Hepatocyte (in vitro differentiated cells): ENCODE measurements around the gene LRMDA. TPM values are rescaled to one million over a fixed set of nuclear protein-coding genes. Genes with fewer than 3 reads are reported as not detected.

ENCODE experiments used
- DNase-seq: peaks from one replicate; pipeline ENCODE4 v3.0.0-alpha.2; 2016; ENCODE audit warnings: low spot score
- H2AFZ ChIP-seq: fragments of 200-600 bp; sonication (generic); 2 replicates; pipeline ENCODE4 v1.6.0; 2016; ENCODE audit warnings: antibody characterized with exemption, mild to moderate bottlenecking
- H3K27ac ChIP-seq: fragments of 200-600 bp; sonication (generic); 2 replicates; pipeline ENCODE4 v1.5.1; 2016; ENCODE audit warnings: mild to moderate bottlenecking
- H3K27me3 ChIP-seq: fragments of 200-600 bp; sonication (generic); 2 replicates; pipeline ENCODE4 v1.6.1; 2016
- H3K36me3 ChIP-seq: fragments of 200-600 bp; sonication (generic); replicated peaks from 2 replicates; pipeline ENCODE4 v1.5.1; 2016; ENCODE audit warnings: low read depth; ENCODE audit not compliant: insufficient read depth
- H3K4me1 ChIP-seq: fragments of 200-600 bp; sonication (generic); 2 replicates; pipeline ENCODE4 v1.5.1; 2016; ENCODE audit warnings: mild to moderate bottlenecking, moderate library complexity; ENCODE audit not compliant: insufficient read depth
- H3K4me2 ChIP-seq: fragments of 200-600 bp; sonication (generic); 2 replicates; pipeline ENCODE4 v1.6.0; 2016
- H3K4me3 ChIP-seq: fragments of 200-600 bp; sonication (generic); 2 replicates; pipeline ENCODE4 v1.5.1; 2016; ENCODE audit warnings: mild to moderate bottlenecking
- H3K79me2 ChIP-seq: fragments of 200-600 bp; sonication (generic); 2 replicates; pipeline ENCODE4 v1.6.0; 2017; ENCODE audit warnings: mild to moderate bottlenecking
- H3K9me2 ChIP-seq: fragments of 200-600 bp; sonication (generic); replicated peaks from 2 replicates; pipeline ENCODE4 v1.6.0; 2017; ENCODE audit warnings: mild to moderate bottlenecking; ENCODE audit not compliant: insufficient read depth
- H3K9me3 ChIP-seq: fragments of 200-600 bp; sonication (generic); 2 replicates; pipeline ENCODE4 v1.5.1; 2016; ENCODE audit warnings: low read depth, mild to moderate bottlenecking
- H4K20me1 ChIP-seq: fragments of 200-600 bp; sonication (generic); 2 replicates; pipeline ENCODE4 v1.6.0; 2016; ENCODE audit warnings: mild to moderate bottlenecking; ENCODE audit not compliant: insufficient read depth, poor library complexity, severe bottlenecking
- EZH2 ChIP-seq: fragments of 200-600 bp; sonication (generic); IDR thresholded peaks from 2 replicates; pipeline ENCODE4 v1.6.1; 2016; ENCODE audit warnings: antibody characterized with exemption, mild to moderate bottlenecking, borderline replicate concordance
- EZH2phosphoT487 ChIP-seq: fragments of 200-600 bp; sonication (generic); IDR thresholded peaks from one replicate; pipeline ENCODE4 v1.6.1; 2018; ENCODE audit warnings: antibody characterized with exemption, mild to moderate bottlenecking, low read depth, moderate library complexity; ENCODE audit not compliant: unreplicated experiment, severe bottlenecking
- WGBS: methylation state at CpG from one replicate; pipeline ENCODE4 v1.1.6; 2016; ENCODE audit warnings: low lambda C conversion rate; ENCODE audit errors: missing lambda C conversion rate; 5-methylcytosine and 5-hydroxymethylcytosine counted together
- polyA plus RNA-seq: library from polyadenylated mRNA; unstranded; fragments of >200 nt; fragmentation: Nextera tagmentation; extraction: Ambion mirVana; gene quantifications from 2 replicates; pipeline ENCODE4 v1.2.1, GENCODE V29; 2016
- total RNA-seq: library from RNA; depleted of rRNA; stranded (reverse); fragments of >200 nt; gene quantifications from 2 replicates; pipeline ENCODE4 v1.2.3, GENCODE V29; 2014
- TF ChIP-seq, protein P1 (sequence below): fragments of 200-600 bp; sonication (generic); IDR thresholded peaks from 2 replicates; pipeline ENCODE4 v1.5.1; 2016; ENCODE audit warnings: antibody characterized with exemption, mild to moderate bottlenecking; ENCODE audit not compliant: poor library complexity

LRMDA gene
- total and polyA plus RNA-seq, 2 experiments from 2014 or later = 5.6 to 15.7 TPM

GRCh38 chr10:75788394-75789205 lies 357.2 kb downstream of the LRMDA start:
- Histone ChIP-seq H3K9me2 (no peaks in the 10 kb centered on the region), H3K27me3 (no peaks in the 10 kb centered on the region), H4K20me1 (no peaks in the 10 kb centered on the region), H3K36me3 (no peaks in the 10 kb centered on the region), H3K4me2 (peak overlapping the region; percentile 62), H3K27ac (peak overlapping the region; percentile 73), H3K9me3 (no peaks in the 10 kb centered on the region), H3K4me1 (peaks cover 12% of the 10 kb centered on the region), H2AFZ (peak overlapping the region; percentile 1), H3K4me3 (no peak overlapping the region), H3K79me2 (no peaks in the 10 kb centered on the region)
- DNase-seq = no peak
- WGBS = 37% methylated on average over 4 of the region's 4 CpGs
- TF ChIP-seq EZH2 = no peak
- no peak for TF ChIP-seq EZH2phosphoT487
- TF ChIP-seq, protein P1, sequence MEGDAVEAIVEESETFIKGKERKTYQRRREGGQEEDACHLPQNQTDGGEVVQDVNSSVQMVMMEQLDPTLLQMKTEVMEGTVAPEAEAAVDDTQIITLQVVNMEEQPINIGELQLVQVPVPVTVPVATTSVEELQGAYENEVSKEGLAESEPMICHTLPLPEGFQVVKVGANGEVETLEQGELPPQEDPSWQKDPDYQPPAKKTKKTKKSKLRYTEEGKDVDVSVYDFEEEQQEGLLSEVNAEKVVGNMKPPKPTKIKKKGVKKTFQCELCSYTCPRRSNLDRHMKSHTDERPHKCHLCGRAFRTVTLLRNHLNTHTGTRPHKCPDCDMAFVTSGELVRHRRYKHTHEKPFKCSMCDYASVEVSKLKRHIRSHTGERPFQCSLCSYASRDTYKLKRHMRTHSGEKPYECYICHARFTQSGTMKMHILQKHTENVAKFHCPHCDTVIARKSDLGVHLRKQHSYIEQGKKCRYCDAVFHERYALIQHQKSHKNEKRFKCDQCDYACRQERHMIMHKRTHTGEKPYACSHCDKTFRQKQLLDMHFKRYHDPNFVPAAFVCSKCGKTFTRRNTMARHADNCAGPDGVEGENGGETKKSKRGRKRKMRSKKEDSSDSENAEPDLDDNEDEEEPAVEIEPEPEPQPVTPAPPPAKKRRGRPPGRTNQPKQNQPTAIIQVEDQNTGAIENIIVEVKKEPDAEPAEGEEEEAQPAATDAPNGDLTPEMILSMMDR = no peak

- no peak overlapping the region for H3K4me3 ChIP-seq
- TF ChIP-seq, protein P1 = no peak
- TF ChIP-seq EZH2 = no peak
- no peak for TF ChIP-seq EZH2phosphoT487
- no peaks in the 10 kb centered on the region for H3K9me2 ChIP-seq
- no peaks in the 10 kb centered on the region for H3K79me2 ChIP-seq
- WGBS = 81% methylated on average over 1 of the region's 1 CpG
- no peak overlapping the region for H2AFZ ChIP-seq
- peaks cover 2% of the 10 kb centered on the region for H3K4me1 ChIP-seq
- H4K20me1 ChIP-seq = no peaks in the 10 kb centered on the region
- H3K27ac ChIP-seq = no peak overlapping the region
- H3K36me3 ChIP-seq = no peaks in the 10 kb centered on the region
- peaks cover 15% of the 10 kb centered on the region for H3K9me3 ChIP-seq
- H3K4me2 ChIP-seq = no peak overlapping the region
- H3K27me3 ChIP-seq = no peaks in the 10 kb centered on the region
- DNase-seq = no peak
Measured at GRCh38 chr10:75793848-75794247, 362.4 kb downstream of the LRMDA start.

- peak overlapping the region; percentile 84 for H3K27ac ChIP-seq
- 79% methylated on average over 1 of the region's 1 CpG for WGBS
- H3K4me2 ChIP-seq = peak overlapping the region; percentile 15
- peaks cover 8% of the 10 kb centered on the region for H3K9me3 ChIP-seq
- no peak for TF ChIP-seq EZH2
- TF ChIP-seq, protein P1 = no peak
- no peak for TF ChIP-seq EZH2phosphoT487
- H3K4me1 ChIP-seq = peaks cover 14% of the 10 kb centered on the region
- H3K9me2 ChIP-seq = no peaks in the 10 kb centered on the region
- H3K4me3 ChIP-seq = no peak overlapping the region
- H3K79me2 ChIP-seq = no peaks in the 10 kb centered on the region
- H2AFZ ChIP-seq = no peak overlapping the region
- no peak for DNase-seq
- no peaks in the 10 kb centered on the region for H3K36me3 ChIP-seq
- no peaks in the 10 kb centered on the region for H3K27me3 ChIP-seq
- H4K20me1 ChIP-seq = no peaks in the 10 kb centered on the region
Measured at GRCh38 chr10:75801121-75801520, 369.7 kb downstream of the LRMDA start.
